ENCODE measurements around the gene RMND5B.

- no peak for TF ChIP-seq SIN3A (IDR thresholded peaks at IDR 0.05; ENCODE audit: borderline replicate concordance, insufficient read depth, low read length)
- no peak for TF ChIP-seq POLR2AphosphoS5 (IDR thresholded peaks at IDR 0.05; ENCODE audit: low read depth, low read length)
- no peak for TF ChIP-seq FOXP2 (optimal IDR thresholded peaks at IDR 0.05; ENCODE audit: borderline replicate concordance, extremely low read depth, extremely low read length, insufficient read depth)
These were observed 24.1 kb upstream of the RMND5B start for GRCh38 chr5:178106556-178107239.
